ENCODE data around the gene RETREG1. TPM values are rescaled to one million over a fixed set of nuclear protein-coding genes. Genes with fewer than 3 reads are reported as not detected.

The RETREG1 gene
- total and polyA plus RNA-seq, 2 experiments from 2014 or later, result 2.3 to 3.6 TPM

- Mint-ChIP-seq H3K9me3 (no peaks in the 10 kb centered on the region), H3K4me3 (no peak overlapping the region), H3K36me3 (ENCODE audit: low read depth) (no peaks in the 10 kb centered on the region), H3K27ac (no peak overlapping the region; the same call in 1 of the 2 replicates), H3K4me1 (peaks cover 12% of the 10 kb centered on the region), H3K27me3 (ENCODE audit: insufficient read depth, low read depth, poor library complexity) (no peaks in the 10 kb centered on the region)
- DNase-seq (ENCODE audit: low spot score), result no peak
- no peak overlapping the region for H3K4me3 ChIP-seq
- no peaks in the 10 kb centered on the region for H3K36me3 ChIP-seq (ENCODE audit: insufficient read depth)
- no peaks in the 10 kb centered on the region for H3K79me2 ChIP-seq (replicated peaks; ENCODE audit: insufficient read depth)
- H3K27ac ChIP-seq (ENCODE audit: low read depth), result no peak overlapping the region
- H4K20me1 ChIP-seq (replicated peaks; ENCODE audit: insufficient read depth), result no peaks in the 10 kb centered on the region
- H3K27me3 ChIP-seq (ENCODE audit: insufficient read depth), result no peaks in the 10 kb centered on the region
- no peak overlapping the region for H2AFZ ChIP-seq
- H3K9me2 ChIP-seq (ENCODE audit: insufficient read depth), result no peaks in the 10 kb centered on the region
- ATAC-seq, result no peak
- no peak for TF ChIP-seq ZNF114 (CRISPR knock-in tag; IDR thresholded peaks at IDR 0.05)
- TF ChIP-seq NANOG (IDR thresholded peaks at IDR 0.05; ENCODE audit: borderline replicate concordance), result no peak
- no peak for TF ChIP-seq POLR2AphosphoS5 (IDR thresholded peaks at IDR 0.05; ENCODE audit: low read depth)
- no peak for TF ChIP-seq ZNF331 (CRISPR knock-in tag; IDR thresholded peaks at IDR 0.05; ENCODE audit: low read depth)
- TF ChIP-seq EZH2phosphoT487 (IDR thresholded peaks at IDR 0.05; ENCODE audit: unreplicated experiment), result no peak
- TF ChIP-seq, protein P1, sequence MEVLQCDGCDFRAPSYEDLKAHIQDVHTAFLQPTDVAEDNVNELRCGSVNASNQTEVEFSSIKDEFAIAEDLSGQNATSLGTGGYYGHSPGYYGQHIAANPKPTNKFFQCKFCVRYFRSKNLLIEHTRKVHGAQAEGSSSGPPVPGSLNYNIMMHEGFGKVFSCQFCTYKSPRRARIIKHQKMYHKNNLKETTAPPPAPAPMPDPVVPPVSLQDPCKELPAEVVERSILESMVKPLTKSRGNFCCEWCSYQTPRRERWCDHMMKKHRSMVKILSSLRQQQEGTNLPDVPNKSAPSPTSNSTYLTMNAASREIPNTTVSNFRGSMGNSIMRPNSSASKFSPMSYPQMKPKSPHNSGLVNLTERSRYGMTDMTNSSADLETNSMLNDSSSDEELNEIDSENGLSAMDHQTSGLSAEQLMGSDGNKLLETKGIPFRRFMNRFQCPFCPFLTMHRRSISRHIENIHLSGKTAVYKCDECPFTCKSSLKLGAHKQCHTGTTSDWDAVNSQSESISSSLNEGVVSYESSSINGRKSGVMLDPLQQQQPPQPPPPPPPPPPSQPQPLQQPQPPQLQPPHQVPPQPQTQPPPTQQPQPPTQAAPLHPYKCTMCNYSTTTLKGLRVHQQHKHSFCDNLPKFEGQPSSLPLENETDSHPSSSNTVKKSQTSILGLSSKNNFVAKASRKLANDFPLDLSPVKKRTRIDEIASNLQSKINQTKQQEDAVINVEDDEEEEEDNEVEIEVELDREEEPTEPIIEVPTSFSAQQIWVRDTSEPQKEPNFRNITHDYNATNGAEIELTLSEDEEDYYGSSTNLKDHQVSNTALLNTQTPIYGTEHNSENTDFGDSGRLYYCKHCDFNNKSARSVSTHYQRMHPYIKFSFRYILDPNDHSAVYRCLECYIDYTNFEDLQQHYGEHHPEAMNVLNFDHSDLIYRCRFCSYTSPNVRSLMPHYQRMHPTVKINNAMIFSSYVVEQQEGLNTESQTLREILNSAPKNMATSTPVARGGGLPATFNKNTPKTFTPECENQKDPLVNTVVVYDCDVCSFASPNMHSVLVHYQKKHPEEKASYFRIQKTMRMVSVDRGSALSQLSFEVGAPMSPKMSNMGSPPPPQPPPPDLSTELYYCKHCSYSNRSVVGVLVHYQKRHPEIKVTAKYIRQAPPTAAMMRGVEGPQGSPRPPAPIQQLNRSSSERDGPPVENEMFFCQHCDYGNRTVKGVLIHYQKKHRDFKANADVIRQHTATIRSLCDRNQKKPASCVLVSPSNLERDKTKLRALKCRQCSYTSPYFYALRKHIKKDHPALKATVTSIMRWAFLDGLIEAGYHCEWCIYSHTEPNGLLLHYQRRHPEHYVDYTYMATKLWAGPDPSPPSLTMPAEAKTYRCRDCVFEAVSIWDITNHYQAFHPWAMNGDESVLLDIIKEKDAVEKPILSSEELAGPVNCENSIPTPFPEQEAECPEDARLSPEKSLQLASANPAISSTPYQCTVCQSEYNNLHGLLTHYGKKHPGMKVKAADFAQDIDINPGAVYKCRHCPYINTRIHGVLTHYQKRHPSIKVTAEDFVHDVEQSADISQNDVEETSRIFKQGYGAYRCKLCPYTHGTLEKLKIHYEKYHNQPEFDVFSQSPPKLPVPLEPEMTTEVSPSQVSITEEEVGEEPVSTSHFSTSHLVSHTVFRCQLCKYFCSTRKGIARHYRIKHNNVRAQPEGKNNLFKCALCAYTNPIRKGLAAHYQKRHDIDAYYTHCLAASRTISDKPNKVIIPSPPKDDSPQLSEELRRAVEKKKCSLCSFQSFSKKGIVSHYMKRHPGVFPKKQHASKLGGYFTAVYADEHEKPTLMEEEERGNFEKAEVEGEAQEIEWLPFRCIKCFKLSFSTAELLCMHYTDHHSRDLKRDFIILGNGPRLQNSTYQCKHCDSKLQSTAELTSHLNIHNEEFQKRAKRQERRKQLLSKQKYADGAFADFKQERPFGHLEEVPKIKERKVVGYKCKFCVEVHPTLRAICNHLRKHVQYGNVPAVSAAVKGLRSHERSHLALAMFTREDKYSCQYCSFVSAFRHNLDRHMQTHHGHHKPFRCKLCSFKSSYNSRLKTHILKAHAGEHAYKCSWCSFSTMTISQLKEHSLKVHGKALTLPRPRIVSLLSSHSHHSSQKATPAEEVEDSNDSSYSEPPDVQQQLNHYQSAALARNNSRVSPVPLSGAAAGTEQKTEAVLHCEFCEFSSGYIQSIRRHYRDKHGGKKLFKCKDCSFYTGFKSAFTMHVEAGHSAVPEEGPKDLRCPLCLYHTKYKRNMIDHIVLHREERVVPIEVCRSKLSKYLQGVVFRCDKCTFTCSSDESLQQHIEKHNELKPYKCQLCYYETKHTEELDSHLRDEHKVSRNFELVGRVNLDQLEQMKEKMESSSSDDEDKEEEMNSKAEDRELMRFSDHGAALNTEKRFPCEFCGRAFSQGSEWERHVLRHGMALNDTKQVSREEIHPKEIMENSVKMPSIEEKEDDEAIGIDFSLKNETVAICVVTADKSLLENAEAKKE (CRISPR knock-in tag; IDR thresholded peaks at IDR 0.05), result no peak
- H3K4me1 ChIP-seq (ENCODE audit: insufficient read depth), result peaks cover 13% of the 10 kb centered on the region; the same call in 1 of the 2 replicates
- no peaks in the 10 kb centered on the region for H3F3A ChIP-seq (replicated peaks; ENCODE audit: low read depth)
- H3K4me2 ChIP-seq, result no peak overlapping the region
Measured at GRCh38 chr5:16505904-16506303, 110.9 kb downstream of the RETREG1 start.

All from GM23338 (cell line).